HFF-Myc (cell line): ENCODE measurements around the gene CHKA.

ENCODE experiments used
- DNase-seq: peaks from one replicate; pipeline ENCODE4 v3.0.0-alpha.2; 2011; ENCODE audit warnings: low read depth; ENCODE audit errors: extremely low read depth
- H3K4me3 ChIP-seq: replicated peaks from 2 replicates; pipeline ENCODE4 v1.5.1; 2011; ENCODE audit warnings: low read depth, mild to moderate bottlenecking, control low read depth, low read length
- TF ChIP-seq, protein P1 (sequence below): IDR thresholded peaks from 2 replicates; pipeline ENCODE4 v1.5.1; 2012; ENCODE audit warnings: mild to moderate bottlenecking, low read depth, low read length, control low read depth; ENCODE audit errors: missing control alignments

CHKA gene

DNA sequence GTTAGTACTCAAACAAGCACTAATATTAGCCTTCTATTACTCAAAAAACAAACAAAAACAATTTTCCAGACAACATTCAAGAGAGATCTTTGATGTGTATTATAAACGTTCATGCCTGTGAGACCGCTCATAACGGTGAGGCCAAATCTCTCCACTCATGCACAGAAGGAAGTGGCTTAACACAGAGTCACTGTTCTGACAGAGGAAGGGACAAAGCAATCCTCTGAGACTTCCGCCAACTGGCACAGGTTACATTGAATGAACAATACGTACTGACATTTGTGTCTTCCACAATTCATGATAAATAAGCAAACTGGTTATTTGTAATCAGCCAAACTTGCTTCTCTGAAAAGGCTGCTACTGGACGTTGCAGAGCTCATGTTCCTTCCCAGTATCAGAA, 30.5 kb downstream of the CHKA start:
- no peak for DNase-seq
- H3K4me3 ChIP-seq, result no peak overlapping the region
- TF ChIP-seq, protein P1, sequence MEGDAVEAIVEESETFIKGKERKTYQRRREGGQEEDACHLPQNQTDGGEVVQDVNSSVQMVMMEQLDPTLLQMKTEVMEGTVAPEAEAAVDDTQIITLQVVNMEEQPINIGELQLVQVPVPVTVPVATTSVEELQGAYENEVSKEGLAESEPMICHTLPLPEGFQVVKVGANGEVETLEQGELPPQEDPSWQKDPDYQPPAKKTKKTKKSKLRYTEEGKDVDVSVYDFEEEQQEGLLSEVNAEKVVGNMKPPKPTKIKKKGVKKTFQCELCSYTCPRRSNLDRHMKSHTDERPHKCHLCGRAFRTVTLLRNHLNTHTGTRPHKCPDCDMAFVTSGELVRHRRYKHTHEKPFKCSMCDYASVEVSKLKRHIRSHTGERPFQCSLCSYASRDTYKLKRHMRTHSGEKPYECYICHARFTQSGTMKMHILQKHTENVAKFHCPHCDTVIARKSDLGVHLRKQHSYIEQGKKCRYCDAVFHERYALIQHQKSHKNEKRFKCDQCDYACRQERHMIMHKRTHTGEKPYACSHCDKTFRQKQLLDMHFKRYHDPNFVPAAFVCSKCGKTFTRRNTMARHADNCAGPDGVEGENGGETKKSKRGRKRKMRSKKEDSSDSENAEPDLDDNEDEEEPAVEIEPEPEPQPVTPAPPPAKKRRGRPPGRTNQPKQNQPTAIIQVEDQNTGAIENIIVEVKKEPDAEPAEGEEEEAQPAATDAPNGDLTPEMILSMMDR, result no peak

DNA sequence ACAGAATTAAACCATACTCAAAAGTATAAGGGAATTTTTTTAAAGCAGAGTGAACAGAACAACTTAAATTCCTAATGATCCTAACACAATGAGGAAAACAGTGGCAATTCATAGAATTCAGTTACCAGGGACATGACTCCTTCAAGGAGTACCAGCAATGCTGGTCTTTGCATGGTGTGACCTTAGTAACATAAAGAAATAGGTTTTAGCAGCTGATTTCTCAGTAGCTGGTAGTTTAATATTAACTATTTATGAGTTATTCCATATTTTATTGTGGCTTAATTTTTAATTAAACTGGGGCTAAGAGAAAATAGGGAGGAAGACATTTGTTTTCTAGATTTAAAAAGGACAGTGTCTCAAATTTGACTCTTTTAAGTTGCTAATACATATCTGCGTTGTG, 30.9 kb downstream of the CHKA start:
- TF ChIP-seq, protein P1, result no peak
- H3K4me3 ChIP-seq, result no peak overlapping the region
- no peak for DNase-seq

DNA sequence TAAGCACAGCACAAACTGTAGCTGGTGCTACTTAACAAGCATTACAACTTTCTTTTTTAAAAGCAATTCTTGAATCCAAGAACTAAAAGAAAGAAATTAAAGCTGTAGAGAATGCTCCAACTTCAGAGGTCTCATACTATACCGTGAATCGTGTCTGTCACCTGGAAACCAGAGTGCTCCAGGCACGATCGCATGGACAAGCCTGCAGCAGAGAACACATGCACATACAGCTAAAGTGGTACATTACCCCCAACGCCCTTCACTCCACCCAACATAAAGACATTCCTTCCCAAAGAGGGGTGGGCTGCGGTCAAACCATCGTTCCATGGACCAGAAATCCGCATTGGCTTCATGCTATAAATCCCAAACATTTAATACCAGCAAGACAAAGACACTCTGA, 31.5 kb downstream of the CHKA start:
- TF ChIP-seq, protein P1, result no peak
- no peak for DNase-seq
- no peak overlapping the region for H3K4me3 ChIP-seq

DNA sequence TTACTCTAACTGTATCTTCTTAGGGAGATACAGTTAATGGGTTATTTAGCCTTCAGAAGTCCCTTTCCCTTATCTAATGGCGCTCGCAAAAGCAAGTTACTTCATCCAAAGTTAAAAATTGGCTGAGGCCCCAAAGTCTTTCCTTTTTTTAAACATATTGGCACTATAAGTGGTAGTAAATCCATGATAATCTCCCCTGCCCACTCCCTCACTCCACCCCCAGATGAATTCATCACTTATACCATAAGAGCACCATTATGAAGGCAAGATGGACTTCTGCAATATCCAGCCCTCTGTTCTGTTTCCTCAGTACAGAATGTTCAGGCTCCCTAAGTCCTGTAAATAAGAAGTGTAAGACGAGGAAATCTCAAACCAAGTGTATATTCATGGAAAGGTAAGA, 37.7 kb downstream of the CHKA start:
- H3K4me3 ChIP-seq, result no peak overlapping the region
- TF ChIP-seq, protein P1, result no peak
- no peak for DNase-seq

DNA sequence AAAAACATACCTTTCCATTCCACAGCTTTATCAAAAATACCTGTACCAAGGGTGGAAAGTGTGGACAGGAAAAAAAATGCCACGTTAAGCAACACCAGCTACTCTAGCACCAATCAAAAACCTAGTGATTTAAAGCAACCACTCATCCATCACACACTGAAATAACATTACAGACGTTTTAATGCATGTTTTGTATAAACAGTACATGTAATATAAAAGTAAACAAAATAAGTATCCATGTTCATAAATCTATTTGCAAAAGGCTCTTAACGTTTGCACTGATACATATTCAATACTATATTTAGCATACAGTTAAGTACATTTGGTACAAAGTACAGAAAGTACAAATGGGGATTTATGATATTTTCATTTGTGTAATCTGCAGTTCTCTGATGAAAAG, 38.7 kb downstream of the CHKA start:
- no peak overlapping the region for H3K4me3 ChIP-seq
- TF ChIP-seq, protein P1, result no peak
- no peak for DNase-seq

DNA sequence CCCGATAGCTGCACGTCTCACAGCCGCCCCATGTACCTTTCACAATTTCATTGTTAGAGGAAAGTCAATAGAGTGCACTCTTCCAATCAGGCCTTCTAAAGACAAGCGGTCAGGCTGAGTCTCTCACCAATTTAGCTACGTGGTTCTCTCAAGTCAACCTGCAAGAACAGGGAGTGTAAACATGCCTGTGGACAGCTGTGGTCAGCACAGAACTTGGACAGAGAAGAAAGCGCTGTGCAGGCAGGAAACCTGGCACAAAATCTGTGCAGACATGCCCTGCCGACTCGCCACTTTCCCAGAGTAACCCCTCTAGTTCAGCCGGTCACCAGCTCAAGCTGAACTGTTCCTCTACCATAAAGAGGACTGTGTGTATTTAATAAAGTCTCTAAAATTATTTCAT, 39.5 kb downstream of the CHKA start:
- H3K4me3 ChIP-seq, result no peak overlapping the region
- TF ChIP-seq, protein P1, result no peak
- no peak for DNase-seq

DNA sequence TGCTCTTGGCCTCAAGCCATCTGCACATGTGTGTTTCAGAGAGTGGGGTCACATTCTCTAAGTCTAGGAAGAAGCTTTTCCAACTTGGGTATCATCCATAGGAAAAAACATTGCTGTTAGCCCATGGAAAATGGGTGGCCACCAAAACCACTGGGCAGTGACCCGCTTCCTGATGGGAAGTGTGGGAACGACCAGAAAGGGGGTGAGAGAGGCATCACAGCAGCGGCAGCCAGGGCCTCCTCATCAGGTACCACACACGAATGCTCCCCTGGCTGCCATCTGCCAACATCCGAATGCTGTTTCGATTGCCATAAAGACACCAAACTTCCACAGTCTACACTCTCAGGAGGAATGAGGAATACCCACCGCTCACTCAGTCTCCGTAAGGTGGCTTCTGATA, 40.3 kb downstream of the CHKA start:
- no peak for DNase-seq
- TF ChIP-seq, protein P1, result no peak
- no peak overlapping the region for H3K4me3 ChIP-seq
